Upper lobe of left lung (tissue), 4 donors: ENCODE data around the gene AFAP1.

Experiments used
- EP300 ChIP-seq, 4 donors: sonication (generic); formaldehyde crosslinking; IDR thresholded peaks; one replicate each; pipeline ENCODE4 v1.5.1; 2017; ENCODE audit warnings: antibody characterized with exemption in 4 of 4, control low read depth in 2 of 4
- POLR2A ChIP-seq, 4 donors: fragments of 450-650 bp; IDR thresholded peaks; one replicate each; pipeline ENCODE4 v1.5.1; 2016 to 2017; ENCODE audit warnings: antibody characterized with exemption in 4 of 4, mild to moderate bottlenecking in 2 of 4

DNA sequence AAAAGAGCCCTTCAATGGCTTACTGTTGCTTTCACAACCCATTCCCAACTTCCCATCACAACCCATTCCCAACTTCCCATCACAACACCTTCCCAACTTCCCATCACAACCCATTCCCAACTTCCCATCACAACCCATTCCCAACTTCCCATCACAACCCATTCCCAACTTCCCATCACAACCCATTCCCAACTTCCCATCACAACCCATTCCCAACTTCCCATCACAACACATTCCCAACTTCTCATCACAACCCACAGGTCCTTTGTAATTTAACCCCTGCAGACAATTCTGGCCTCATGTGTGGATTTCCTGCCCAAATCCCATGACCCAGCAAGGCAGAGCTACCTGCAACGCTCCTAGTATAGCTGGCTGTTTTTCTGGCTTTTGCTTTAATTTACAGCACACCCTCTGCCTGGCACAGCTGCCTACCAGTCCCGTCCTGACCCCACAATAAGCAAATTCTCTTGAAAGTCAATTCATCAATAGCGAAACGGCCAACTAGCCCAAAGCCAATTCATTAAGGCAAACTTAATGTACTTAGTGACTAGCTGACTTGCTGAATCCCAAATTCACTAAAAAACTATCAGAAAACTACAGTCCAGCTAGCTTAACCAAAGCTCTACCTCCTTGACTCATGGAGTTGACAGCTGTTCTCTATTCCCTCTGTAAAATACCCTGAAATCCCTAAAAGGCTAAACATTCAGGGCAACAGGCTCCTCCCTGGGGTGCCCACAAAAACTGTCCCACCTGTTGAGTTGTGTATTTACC lies 75.6 kb downstream of the AFAP1 start:
- no peak for TF ChIP-seq EP300 (IDR thresholded peaks at IDR 0.05)
- TF ChIP-seq POLR2A (IDR thresholded peaks at IDR 0.05): no peak
